Upper lobe of right lung (tissue), 1 donor: ENCODE results near the gene CDYL. TPM values are rescaled to one million over a fixed set of nuclear protein-coding genes. Genes with fewer than 3 reads are reported as not detected.

Source experiments
- ATAC-seq: fragments of 200-7000 bp; cut with Tn5 transposase; one replicate; pipeline ENCODE4 v1.9.1; 2020; ENCODE audit warnings: mild to moderate bottlenecking, moderate library complexity
- DNase-seq: peaks from one replicate; pipeline ENCODE4 v3.0.0-alpha.2; 2020
- H3K27ac ChIP-seq: fragments of 200-600 bp; one replicate; pipeline ENCODE4 v1.8.0; 2022
- H3K27me3 ChIP-seq: fragments of 200-600 bp; one replicate; pipeline ENCODE4 v1.8.0; 2022; ENCODE audit warnings: mild to moderate bottlenecking
- H3K36me3 ChIP-seq: fragments of 200-600 bp; one replicate; pipeline ENCODE4 v1.8.0; 2022
- H3K4me1 ChIP-seq: fragments of 200-600 bp; one replicate; pipeline ENCODE4 v1.8.0; 2022
- H3K4me3 ChIP-seq: fragments of 200-600 bp; one replicate; pipeline ENCODE4 v1.8.0; 2022; ENCODE audit warnings: mild to moderate bottlenecking
- H3K9me3 ChIP-seq: fragments of 200-600 bp; one replicate; pipeline ENCODE4 v1.8.0; 2022
- intact Hi-C: fragments of 100-400 bp; cut with DNase I; formaldehyde crosslinking; loops from one replicate; pipeline ENCODE4 v1.11.0; 2022
- total RNA-seq: library from RNA; stranded (reverse); fragmentation: NEBNext Ultra II Directional; extraction: Animal tissue kit (Norgen Biotek cat#: 25700); gene quantifications from one replicate; pipeline ENCODE4 v1.2.1, GENCODE V29; 2021
- TF ChIP-seq, protein P1 (sequence below): fragments of 200-600 bp; IDR thresholded peaks from one replicate; pipeline ENCODE4 v1.8.0; 2022; ENCODE audit warnings: antibody characterized with exemption
- donor health status: DM: no; HTN: yes; CAD: no; lungs with severe emphysema.

Gene CDYL
- total RNA-seq, 1 donor from 2014 or later = 40.8 TPM

GRCh38 chr6:4920914-4921410 lies 144.8 kb downstream of the CDYL start:
- H3K27me3 ChIP-seq = no peaks in the 10 kb centered on the region
- TF ChIP-seq, protein P1, sequence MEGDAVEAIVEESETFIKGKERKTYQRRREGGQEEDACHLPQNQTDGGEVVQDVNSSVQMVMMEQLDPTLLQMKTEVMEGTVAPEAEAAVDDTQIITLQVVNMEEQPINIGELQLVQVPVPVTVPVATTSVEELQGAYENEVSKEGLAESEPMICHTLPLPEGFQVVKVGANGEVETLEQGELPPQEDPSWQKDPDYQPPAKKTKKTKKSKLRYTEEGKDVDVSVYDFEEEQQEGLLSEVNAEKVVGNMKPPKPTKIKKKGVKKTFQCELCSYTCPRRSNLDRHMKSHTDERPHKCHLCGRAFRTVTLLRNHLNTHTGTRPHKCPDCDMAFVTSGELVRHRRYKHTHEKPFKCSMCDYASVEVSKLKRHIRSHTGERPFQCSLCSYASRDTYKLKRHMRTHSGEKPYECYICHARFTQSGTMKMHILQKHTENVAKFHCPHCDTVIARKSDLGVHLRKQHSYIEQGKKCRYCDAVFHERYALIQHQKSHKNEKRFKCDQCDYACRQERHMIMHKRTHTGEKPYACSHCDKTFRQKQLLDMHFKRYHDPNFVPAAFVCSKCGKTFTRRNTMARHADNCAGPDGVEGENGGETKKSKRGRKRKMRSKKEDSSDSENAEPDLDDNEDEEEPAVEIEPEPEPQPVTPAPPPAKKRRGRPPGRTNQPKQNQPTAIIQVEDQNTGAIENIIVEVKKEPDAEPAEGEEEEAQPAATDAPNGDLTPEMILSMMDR = no peak
- no peaks in the 10 kb centered on the region for H3K36me3 ChIP-seq
- H3K4me3 ChIP-seq = no peak overlapping the region
- H3K27ac ChIP-seq = no peak overlapping the region
- H3K4me1 ChIP-seq = peaks cover 5% of the 10 kb centered on the region
- H3K9me3 ChIP-seq = no peaks in the 10 kb centered on the region
- ATAC-seq (no peak), DNase-seq (no peak)
- intact Hi-C loops = no loop called here

GRCh38 chr6:4922488-4923037 lies 146.4 kb downstream of the CDYL start:
- no peak overlapping the region for H3K27ac ChIP-seq
- H3K27me3 ChIP-seq = no peaks in the 10 kb centered on the region
- no peaks in the 10 kb centered on the region for H3K9me3 ChIP-seq
- intact Hi-C loops = no loop called here
- no peak overlapping the region for H3K4me3 ChIP-seq
- DNase-seq (no peak), ATAC-seq (no peak)
- H3K36me3 ChIP-seq = no peaks in the 10 kb centered on the region
- TF ChIP-seq, protein P1 = no peak
- peaks cover 5% of the 10 kb centered on the region for H3K4me1 ChIP-seq

GRCh38 chr6:4923081-4923480 lies 146.9 kb downstream of the CDYL start:
- no peaks in the 10 kb centered on the region for H3K36me3 ChIP-seq
- DNase-seq (no peak), ATAC-seq (no peak)
- intact Hi-C loops = no loop called here
- H3K4me3 ChIP-seq = no peak overlapping the region
- no peaks in the 10 kb centered on the region for H3K27me3 ChIP-seq
- TF ChIP-seq, protein P1 = no peak
- H3K4me1 ChIP-seq = peaks cover 5% of the 10 kb centered on the region
- no peak overlapping the region for H3K27ac ChIP-seq
- no peaks in the 10 kb centered on the region for H3K9me3 ChIP-seq

DNA sequence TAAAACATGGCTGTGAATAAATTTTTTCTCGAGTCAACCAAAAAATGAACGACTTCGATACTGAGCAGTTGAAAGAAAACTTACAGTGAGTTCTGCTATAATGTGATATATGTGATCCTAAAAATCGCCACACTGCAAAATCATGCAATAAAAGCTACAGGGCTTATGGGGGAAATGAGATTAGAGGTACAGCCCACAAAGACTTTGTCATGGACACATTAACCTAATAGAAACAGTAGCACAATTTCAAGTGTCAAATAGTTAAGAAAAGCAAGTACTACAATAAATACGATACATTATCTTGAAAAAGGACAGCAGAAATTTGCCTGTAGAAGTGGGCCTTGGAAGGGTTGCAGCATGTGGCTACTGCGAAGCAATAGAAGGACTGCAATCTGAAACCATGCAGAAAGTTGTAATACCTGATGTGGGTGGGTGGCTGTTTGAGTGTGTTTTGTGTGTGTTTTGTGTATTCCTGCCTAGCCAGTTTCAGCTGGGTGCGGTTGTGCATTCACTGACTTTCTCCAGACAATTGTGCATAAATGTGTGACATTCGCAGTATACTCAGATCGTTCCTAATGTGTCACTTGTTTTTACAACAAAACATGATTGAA lies 148.6 kb downstream of the CDYL start:
- Histone ChIP-seq H3K9me3 (no peaks in the 10 kb centered on the region), H3K27me3 (no peaks in the 10 kb centered on the region), H3K27ac (no peak overlapping the region), H3K4me3 (no peak overlapping the region), H3K36me3 (no peaks in the 10 kb centered on the region), H3K4me1 (peaks cover 5% of the 10 kb centered on the region)
- ATAC-seq (peak; percentile 25), DNase-seq (no peak)
- TF ChIP-seq, protein P1 = no peak
- intact Hi-C loops = no loop called here

- ATAC-seq = no peak
- peaks cover 5% of the 10 kb centered on the region for H3K4me1 ChIP-seq
- H3K36me3 ChIP-seq = no peaks in the 10 kb centered on the region
- H3K4me3 ChIP-seq = no peak overlapping the region
- H3K27ac ChIP-seq = no peak overlapping the region
- DNase-seq = no peak
- no peaks in the 10 kb centered on the region for H3K27me3 ChIP-seq
- no peaks in the 10 kb centered on the region for H3K9me3 ChIP-seq
- intact Hi-C loops = no loop called here
- TF ChIP-seq, protein P1 = no peak
Observed at GRCh38 chr6:4925580-4925979, 149.4 kb downstream of the CDYL start.
